Neural cell (in vitro differentiated cells): ENCODE measurements around the gene CD4.

Source experiments
- CTCF ChIP-seq: fragments of 450-650 bp; IDR thresholded peaks from 2 replicates; pipeline ENCODE4 v1.5.1; 2014; ENCODE audit warnings: antibody characterized with exemption, mild to moderate bottlenecking, moderate library complexity; ENCODE audit not compliant: poor library complexity, severe bottlenecking
- EZH2 ChIP-seq: fragments of 200-600, 300-800 bp; shearing (Covaris generic), sonication (generic); IDR thresholded peaks from 2 replicates; pipeline ENCODE4 v1.6.1; 2014; ENCODE audit warnings: antibody characterized with exemption, low read length, borderline replicate concordance, mild to moderate bottlenecking; ENCODE audit not compliant: insufficient read depth, poor library complexity, severe bottlenecking

DNA sequence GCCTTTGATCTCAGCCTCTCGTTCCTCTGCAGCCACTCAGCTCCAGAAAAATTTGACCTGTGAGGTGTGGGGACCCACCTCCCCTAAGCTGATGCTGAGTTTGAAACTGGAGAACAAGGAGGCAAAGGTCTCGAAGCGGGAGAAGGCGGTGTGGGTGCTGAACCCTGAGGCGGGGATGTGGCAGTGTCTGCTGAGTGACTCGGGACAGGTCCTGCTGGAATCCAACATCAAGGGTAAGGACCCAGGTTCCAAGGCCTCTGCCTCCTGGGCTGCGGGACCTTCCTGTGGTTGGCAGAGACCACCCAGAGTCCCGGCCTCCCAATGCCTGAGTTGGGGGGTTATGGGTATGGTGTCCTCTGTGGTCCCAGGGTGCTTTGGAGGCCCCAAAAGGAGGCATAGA lies 27.8 kb downstream of the CD4 start:
- TF ChIP-seq CTCF = no peak
- no peak for TF ChIP-seq EZH2
